B cell (primary cell): ENCODE measurements around the gene MAU2.

ENCODE experiments used
- EZH2 ChIP-seq: IDR thresholded peaks from 2 replicates; pipeline ENCODE4 v1.6.1; 2012; ENCODE audit warnings: borderline replicate concordance, low read depth, mild to moderate bottlenecking, moderate library complexity, low read length; ENCODE audit not compliant: insufficient read depth, poor library complexity, severe bottlenecking
- TF ChIP-seq, protein P1 (sequence below): fragments of 200-600 bp; IDR thresholded peaks from one replicate; pipeline ENCODE4 v1.8.0; 2022; ENCODE audit warnings: antibody characterized with exemption, mild to moderate bottlenecking

DNA sequence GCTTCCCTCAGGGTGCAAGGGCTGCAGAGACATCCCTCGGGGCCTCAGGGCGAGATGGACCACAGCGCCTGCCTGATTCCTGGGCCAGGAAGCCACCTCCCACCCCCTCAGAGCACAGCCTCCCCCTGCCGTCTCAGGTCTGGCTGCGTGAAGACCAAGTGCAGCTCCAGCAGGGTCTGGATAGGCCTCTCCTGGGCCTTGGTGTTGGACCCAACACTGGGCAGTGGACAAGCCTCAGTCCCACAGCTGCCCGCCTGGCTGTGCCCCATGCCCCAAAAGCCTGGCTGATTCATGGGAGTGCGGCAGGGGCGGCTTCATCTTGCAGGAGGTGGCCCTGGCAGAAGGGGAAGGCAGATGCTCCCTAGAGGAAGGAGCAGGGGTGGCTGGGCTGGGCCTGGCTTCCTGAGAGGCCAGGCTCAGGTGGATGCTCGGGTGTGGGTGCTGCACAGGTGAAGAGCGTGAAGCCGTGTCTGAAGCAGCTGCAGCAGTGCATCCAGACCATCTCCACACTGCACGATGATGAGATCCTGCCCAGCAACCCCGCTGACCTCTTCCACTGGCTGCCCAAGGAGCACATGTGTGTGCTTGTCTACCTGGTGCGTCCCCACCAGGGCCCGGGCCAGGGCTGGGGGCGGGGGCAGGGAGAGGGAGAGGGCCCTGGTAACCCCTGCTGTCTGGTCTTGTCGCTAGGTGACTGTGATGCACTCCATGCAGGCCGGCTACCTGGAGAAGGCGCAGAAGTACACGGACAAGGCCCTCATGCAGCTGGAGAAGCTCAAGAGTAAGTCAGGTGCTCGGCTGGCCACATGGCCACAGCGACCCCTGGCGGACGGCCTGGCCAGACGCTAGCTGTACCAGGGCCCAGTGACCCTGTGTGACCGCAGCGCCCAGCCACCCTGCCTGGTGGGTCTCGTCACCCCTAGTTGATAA is 21.7 kb downstream of the MAU2 start:
- TF ChIP-seq, protein P1, sequence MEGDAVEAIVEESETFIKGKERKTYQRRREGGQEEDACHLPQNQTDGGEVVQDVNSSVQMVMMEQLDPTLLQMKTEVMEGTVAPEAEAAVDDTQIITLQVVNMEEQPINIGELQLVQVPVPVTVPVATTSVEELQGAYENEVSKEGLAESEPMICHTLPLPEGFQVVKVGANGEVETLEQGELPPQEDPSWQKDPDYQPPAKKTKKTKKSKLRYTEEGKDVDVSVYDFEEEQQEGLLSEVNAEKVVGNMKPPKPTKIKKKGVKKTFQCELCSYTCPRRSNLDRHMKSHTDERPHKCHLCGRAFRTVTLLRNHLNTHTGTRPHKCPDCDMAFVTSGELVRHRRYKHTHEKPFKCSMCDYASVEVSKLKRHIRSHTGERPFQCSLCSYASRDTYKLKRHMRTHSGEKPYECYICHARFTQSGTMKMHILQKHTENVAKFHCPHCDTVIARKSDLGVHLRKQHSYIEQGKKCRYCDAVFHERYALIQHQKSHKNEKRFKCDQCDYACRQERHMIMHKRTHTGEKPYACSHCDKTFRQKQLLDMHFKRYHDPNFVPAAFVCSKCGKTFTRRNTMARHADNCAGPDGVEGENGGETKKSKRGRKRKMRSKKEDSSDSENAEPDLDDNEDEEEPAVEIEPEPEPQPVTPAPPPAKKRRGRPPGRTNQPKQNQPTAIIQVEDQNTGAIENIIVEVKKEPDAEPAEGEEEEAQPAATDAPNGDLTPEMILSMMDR: peak; percentile 56
- TF ChIP-seq EZH2: no peak
